Activated CD8-positive, alpha-beta memory T cell treated with anti-CD3 and anti-CD28 coated beads, Interleukin-2, amount 50 U/mL, for 4 hours (primary cell): ENCODE measurements around the gene SLC9A4.

Source experiments
- DNase-seq: peaks from one replicate; pipeline ENCODE4 v3.0.0-alpha.2; 2020

SLC9A4 gene

GRCh38 chr2:102505290-102505689, 32.3 kb downstream of the SLC9A4 start:
- DNase-seq: no peak

- DNase-seq: no peak
Observed at GRCh38 chr2:102506743-102507142, 33.7 kb downstream of the SLC9A4 start.

- DNase-seq: no peak
Observed at GRCh38 chr2:102508863-102509262, 35.8 kb downstream of the SLC9A4 start.

GRCh38 chr2:102509749-102510148, 36.7 kb downstream of the SLC9A4 start:
- DNase-seq: no peak

GRCh38 chr2:102510791-102511575, 38.0 kb downstream of the SLC9A4 start:
- no peak for DNase-seq

GRCh38 chr2:102512161-102512560, 39.1 kb downstream of the SLC9A4 start:
- no peak for DNase-seq

- DNase-seq: no peak
Observed at GRCh38 chr2:102513355-102513939, 40.4 kb downstream of the SLC9A4 start.

- DNase-seq: no peak
Observed at GRCh38 chr2:102514061-102514785, 41.2 kb downstream of the SLC9A4 start.

- no peak for DNase-seq
Observed at GRCh38 chr2:102515851-102516250, 42.8 kb downstream of the SLC9A4 start.

GRCh38 chr2:102518170-102518569, 45.1 kb downstream of the SLC9A4 start:
- no peak for DNase-seq

GRCh38 chr2:102520009-102520408, 47.0 kb downstream of the SLC9A4 start:
- DNase-seq: no peak

- DNase-seq: no peak
Observed at GRCh38 chr2:102520801-102521200, 47.8 kb downstream of the SLC9A4 start.

GRCh38 chr2:102522162-102522561, 49.1 kb downstream of the SLC9A4 start:
- DNase-seq: no peak

- DNase-seq: no peak
Observed at GRCh38 chr2:102522890-102523289, 49.9 kb downstream of the SLC9A4 start.

- DNase-seq: no peak
Observed at GRCh38 chr2:102523651-102524050, 50.6 kb downstream of the SLC9A4 start.

GRCh38 chr2:102527086-102527485, 54.1 kb downstream of the SLC9A4 start:
- DNase-seq: no peak

- DNase-seq: no peak
Observed at GRCh38 chr2:102538491-102538890, 65.5 kb downstream of the SLC9A4 start.

GRCh38 chr2:102540882-102541281, 67.9 kb downstream of the SLC9A4 start:
- DNase-seq: no peak

- DNase-seq: no peak
Observed at GRCh38 chr2:102544182-102544581, 71.2 kb downstream of the SLC9A4 start.

GRCh38 chr2:102547462-102547861, 74.4 kb downstream of the SLC9A4 start:
- no peak for DNase-seq

GRCh38 chr2:102549027-102549426, 76.0 kb downstream of the SLC9A4 start:
- no peak for DNase-seq

- DNase-seq: no peak
Observed at GRCh38 chr2:102550151-102550550, 77.1 kb downstream of the SLC9A4 start.

GRCh38 chr2:102551329-102552096, 78.5 kb downstream of the SLC9A4 start:
- DNase-seq: no peak
